SK-N-SH (cell line): ENCODE results near the gene BRD3. TPM values are rescaled to one million over a fixed set of nuclear protein-coding genes. Genes with fewer than 3 reads are reported as not detected.

Experiments used
- CTCF ChIA-PET: fragments of 300-600, 350-600 bp; formaldehyde crosslinking; extraction: SDS; loops from one replicate; lab custom pipeline; 2021; lab: Yijun Ruan, JAX
- POLR2A ChIA-PET: fragments of 350-600 bp; sonication (Branson Sonifier 250); formaldehyde crosslinking; extraction: SDS; loops from one replicate; lab custom pipeline; 2020; ENCODE audit warnings: antibody characterized with exemption, inconsistent platforms; lab: Yijun Ruan, JAX
- DNase-seq: peaks from one replicate; pipeline ENCODE4 v3.0.0; 2012
- H2AFZ ChIP-seq: fragments of 200-600 bp; sonication (generic); 2 replicates; pipeline ENCODE4 v1.8.1; 2016; ENCODE audit warnings: antibody characterized with exemption, mild to moderate bottlenecking, low read depth
- H3F3A ChIP-seq: fragments of 200-600 bp; sonication (generic); replicated peaks from 2 replicates; pipeline ENCODE3; 2016; ENCODE audit warnings: antibody characterized with exemption, mild to moderate bottlenecking; ENCODE audit not compliant: insufficient read depth
- H3K27ac ChIP-seq, 2 experiments: fragments of 200-500 bp in 1 of 2; fragments of 200-600 bp in 1 of 2; sonication (Bioruptor generic) in 1 of 2; sonication (generic), shearing (Covaris generic) in 1 of 2; 2 replicates each; pipeline versions ENCODE4 v1.5.1 to v1.6.1; 2014 to 2016; ENCODE audit warnings: low read depth in 2 of 2, inconsistent platforms in 1 of 2, low read length in 1 of 2, mild to moderate bottlenecking in 1 of 2, mixed read lengths in 1 of 2
- H3K27me3 ChIP-seq: fragments of 200-600 bp; sonication (generic), shearing (Covaris generic); 2 replicates; pipeline ENCODE4 v1.6.1; 2016; ENCODE audit warnings: mixed run types; ENCODE audit not compliant: insufficient read depth
- H3K36me3 ChIP-seq, 2 experiments: fragments of 200-500 bp in 1 of 2; fragments of 200-600 bp in 1 of 2; sonication (Bioruptor generic) in 1 of 2; sonication (generic) in 1 of 2; replicated peaks in 1 of 2; 2 replicates each; pipeline versions ENCODE3 to v1.5.1; 2014 to 2016; ENCODE audit warnings: low read length in 1 of 2, mild to moderate bottlenecking in 1 of 2; ENCODE audit not compliant: insufficient read depth in 2 of 2, control insufficient read depth in 1 of 2
- H3K4me1 ChIP-seq, 2 experiments: fragments of 200-500 bp in 1 of 2; fragments of 200-600 bp in 1 of 2; sonication (Bioruptor generic) in 1 of 2; sonication (generic), shearing (Covaris generic) in 1 of 2; 2 replicates each; pipeline versions ENCODE4 v1.5.1 to v1.6.1; 2014 to 2016; ENCODE audit warnings: low read depth in 1 of 2, low read length in 1 of 2, mixed run types in 1 of 2; ENCODE audit not compliant: insufficient read depth in 2 of 2, control insufficient read depth in 1 of 2
- H3K4me2 ChIP-seq: fragments of 200-600 bp; sonication (generic), shearing (Covaris generic); 2 replicates; pipeline ENCODE4 v1.6.1; 2017; ENCODE audit warnings: mixed run types
- H3K4me3 ChIP-seq, 2 experiments: fragments of 200-500 bp in 1 of 2; fragments of 200-600 bp in 1 of 2; sonication (Bioruptor generic) in 1 of 2; sonication (generic), shearing (Covaris generic) in 1 of 2; 2 replicates each; pipeline versions ENCODE4 v1.5.1 to v1.8.1; 2014 to 2016; ENCODE audit warnings: low read depth in 2 of 2, inconsistent platforms in 1 of 2, low read length in 1 of 2, mild to moderate bottlenecking in 1 of 2, mixed read lengths in 1 of 2, moderate library complexity in 1 of 2
- H3K79me2 ChIP-seq: fragments of 200-600 bp; sonication (generic); 2 replicates; pipeline ENCODE4 v1.8.1; 2017; ENCODE audit warnings: mild to moderate bottlenecking; ENCODE audit not compliant: insufficient read depth
- H3K9ac ChIP-seq: fragments of 200-600 bp; sonication (generic); 2 replicates; pipeline ENCODE4 v1.6.1; 2017; ENCODE audit warnings: mixed run types
- H3K9me2 ChIP-seq: fragments of 200-600 bp; sonication (generic); 2 replicates; pipeline ENCODE4 v1.6.1; 2017; ENCODE audit warnings: mixed run types
- H3K9me3 ChIP-seq: fragments of 200-600 bp; sonication (generic); 2 replicates; pipeline ENCODE4 v1.6.1; 2017; ENCODE audit warnings: mixed run types, mild to moderate bottlenecking, moderate library complexity
- H4K20me1 ChIP-seq: fragments of 200-600 bp; sonication (generic); 2 replicates; pipeline ENCODE4 v1.6.1; 2017; ENCODE audit warnings: mild to moderate bottlenecking, mixed run types; ENCODE audit not compliant: insufficient read depth
- CHD2 ChIP-seq: fragments of 150-350 bp; IDR thresholded peaks from 2 replicates; pipeline ENCODE4 v1.6.1; 2018; ENCODE audit warnings: low read length; ENCODE audit not compliant: partially characterized antibody
- ELF1 ChIP-seq: IDR thresholded peaks from 2 replicates; pipeline ENCODE4 v1.4.0; 2012
- EP300 ChIP-seq, 2 experiments: IDR thresholded peaks; 2 replicates each; pipeline versions ENCODE4 v1.4.0 to v1.6.1; 2012; ENCODE audit warnings: borderline replicate concordance in 1 of 2, low read depth in 1 of 2, low read length in 1 of 2
- EZH2phosphoT487 ChIP-seq: fragments of 200-600 bp; sonication (generic); IDR thresholded peaks from 2 replicates; pipeline ENCODE4 v1.6.1; 2017; ENCODE audit warnings: low read depth, mixed run types, mild to moderate bottlenecking, antibody characterized with exemption, moderate library complexity, borderline replicate concordance
- FOXM1 ChIP-seq: IDR thresholded peaks from 2 replicates; pipeline ENCODE4 v1.4.0; 2012; ENCODE audit warnings: low read depth, mild to moderate bottlenecking
- GABPA ChIP-seq: IDR thresholded peaks from 2 replicates; pipeline ENCODE4 v1.4.0; 2012; ENCODE audit warnings: low read depth, mild to moderate bottlenecking
- MEF2A ChIP-seq: IDR thresholded peaks from 2 replicates; pipeline ENCODE4 v1.4.0; 2012; ENCODE audit warnings: low read depth, borderline replicate concordance
- NFIC ChIP-seq: IDR thresholded peaks from 2 replicates; pipeline ENCODE4 v1.4.0; 2012; ENCODE audit warnings: borderline replicate concordance
- RFX5 ChIP-seq: IDR thresholded peaks from 2 replicates; pipeline ENCODE4 v1.6.1; 2012; ENCODE audit warnings: mild to moderate bottlenecking, improper control_type of control experiment, low read length
- SMC3 ChIP-seq: IDR thresholded peaks from 2 replicates; pipeline ENCODE4 v1.6.1; 2012; ENCODE audit warnings: low read depth, low read length, improper control_type of control experiment
- TAF1 ChIP-seq: IDR thresholded peaks from 2 replicates; pipeline ENCODE4 v1.6.1; 2012; ENCODE audit warnings: low read depth, mild to moderate bottlenecking, low read length, moderate library complexity, borderline replicate concordance
- TCF12 ChIP-seq: IDR thresholded peaks from 2 replicates; pipeline ENCODE4 v1.4.0; 2012
- USF1 ChIP-seq: IDR thresholded peaks from 2 replicates; pipeline ENCODE4 v1.4.0; 2012; ENCODE audit warnings: low read depth, borderline replicate concordance
- YY1 ChIP-seq: IDR thresholded peaks from 2 replicates; pipeline ENCODE4 v1.4.0; 2012; ENCODE audit warnings: low read depth, mild to moderate bottlenecking
- ZBTB33 ChIP-seq: IDR thresholded peaks from 2 replicates; pipeline ENCODE4 v1.4.0; 2012; ENCODE audit warnings: low read depth, borderline replicate concordance
- WGBS: methylation state at CpG from one replicate; pipeline ENCODE4 v1.1.6; 2017; ENCODE audit warnings: low lambda C conversion rate; 5-methylcytosine and 5-hydroxymethylcytosine counted together
- polyA plus RNA-seq, 3 experiments: library from polyadenylated mRNA; depleted of rRNA; stranded (reverse); fragments of >200 nt; gene quantifications; 2 replicates each; pipeline ENCODE4 v1.2.3, GENCODE V29; 2012
- TF ChIP-seq, protein P1 (sequence below): fragments of 150-350 bp; IDR thresholded peaks from 2 replicates; pipeline ENCODE4 v1.6.1; 2016; ENCODE audit warnings: mild to moderate bottlenecking, low read depth, low read length
- TF ChIP-seq, protein P2 (sequence below): IDR thresholded peaks from 2 replicates; pipeline ENCODE4 v1.4.0; 2012; ENCODE audit warnings: low read depth

BRD3 gene
- polyA plus RNA-seq, 1 of the 3 experiments (the other 2 are of a cell fraction) = 11.4 TPM

GRCh38 chr9:134004881-134005280, 62.9 kb downstream of the BRD3 start:
- H3K79me2 ChIP-seq = no peaks in the 10 kb centered on the region
- no peak overlapping the region for H3K4me3 ChIP-seq
- H3F3A ChIP-seq = no peaks in the 10 kb centered on the region
- DNase-seq = no peak
- 20% methylated on average over 3 of the region's 14 CpGs for WGBS
- CTCF ChIA-PET = interaction anchor here (0.7 to 7.3 kb wide), 5 partner anchors 11 to 262 kb away, joined by 3 to 72 read pairs (median 6); no protein-coding TSS in a partner anchor
- H3K9me2 ChIP-seq = no peaks in the 10 kb centered on the region
- H3K4me2 ChIP-seq = no peak overlapping the region
- no peaks in the 10 kb centered on the region for H3K9me3 ChIP-seq
- no peak overlapping the region for H3K27ac ChIP-seq
- POLR2A ChIA-PET = no interaction called here
- H3K9ac ChIP-seq = no peak overlapping the region
- H3K36me3 ChIP-seq = no peaks in the 10 kb centered on the region
- no peak for TF ChIP-seq ZBTB33
- no peak for TF ChIP-seq NFIC
- no peak for TF ChIP-seq EZH2phosphoT487
- TF ChIP-seq, protein P1, sequence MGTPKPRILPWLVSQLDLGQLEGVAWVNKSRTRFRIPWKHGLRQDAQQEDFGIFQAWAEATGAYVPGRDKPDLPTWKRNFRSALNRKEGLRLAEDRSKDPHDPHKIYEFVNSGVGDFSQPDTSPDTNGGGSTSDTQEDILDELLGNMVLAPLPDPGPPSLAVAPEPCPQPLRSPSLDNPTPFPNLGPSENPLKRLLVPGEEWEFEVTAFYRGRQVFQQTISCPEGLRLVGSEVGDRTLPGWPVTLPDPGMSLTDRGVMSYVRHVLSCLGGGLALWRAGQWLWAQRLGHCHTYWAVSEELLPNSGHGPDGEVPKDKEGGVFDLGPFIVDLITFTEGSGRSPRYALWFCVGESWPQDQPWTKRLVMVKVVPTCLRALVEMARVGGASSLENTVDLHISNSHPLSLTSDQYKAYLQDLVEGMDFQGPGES = no peak
- TF ChIP-seq FOXM1 = no peak
- no peak for TF ChIP-seq SMC3
- no peak for TF ChIP-seq CHD2
- no peak for TF ChIP-seq TCF12
- H3K27me3 ChIP-seq = no peaks in the 10 kb centered on the region
- no peak overlapping the region for H2AFZ ChIP-seq
- peaks cover 0 to 11% of the 10 kb centered on the region in 2 experiments; a peak in 1 of 4 replicates for H3K4me1 ChIP-seq
- no peaks in the 10 kb centered on the region for H4K20me1 ChIP-seq

DNA sequence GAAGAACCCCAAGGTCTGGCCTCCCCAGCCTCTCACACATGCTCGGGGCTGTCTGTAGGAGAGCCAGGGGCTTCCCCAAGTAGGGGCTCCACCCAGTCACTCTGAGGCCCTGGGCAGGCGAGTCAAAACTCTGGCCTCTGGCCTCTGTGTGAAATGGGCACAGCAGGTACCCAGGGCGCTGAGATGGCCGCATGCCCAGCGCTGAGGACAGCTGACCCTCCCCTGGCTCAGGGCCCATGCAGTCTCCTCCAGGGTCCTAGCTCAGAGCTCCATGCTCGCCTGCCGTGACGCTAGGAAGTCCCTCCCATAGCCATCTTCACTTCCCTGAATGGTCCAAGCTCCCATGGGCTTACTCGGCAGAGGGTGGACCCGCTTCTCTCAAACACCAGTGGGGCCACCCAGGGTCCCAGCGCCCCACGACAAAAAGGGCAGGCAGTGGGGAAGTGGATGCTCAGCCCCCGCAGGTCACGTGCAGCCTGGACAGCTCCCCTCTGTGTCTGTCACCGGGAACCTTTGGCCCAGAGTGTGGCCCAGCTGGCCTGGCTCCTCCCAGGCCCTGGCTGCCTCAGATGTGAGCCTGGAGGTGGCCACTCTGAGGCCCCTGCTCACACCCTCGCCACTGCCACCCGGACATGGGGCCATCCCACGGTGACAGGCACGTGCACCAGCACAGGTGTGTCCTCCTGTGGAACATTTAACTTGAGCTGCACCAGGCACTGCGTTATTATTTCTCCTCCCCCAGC, 63.5 kb downstream of the BRD3 start:
- no peaks in the 10 kb centered on the region for H3K9me2 ChIP-seq
- 58% methylated on average over 5 of the region's 20 CpGs for WGBS
- no peak overlapping the region for H3K4me2 ChIP-seq
- H3K36me3 ChIP-seq = no peaks in the 10 kb centered on the region
- ChIA-PET CTCF (interaction anchor here (0.7 to 7.3 kb wide), 5 partner anchors 10 to 261 kb away, joined by 3 to 72 read pairs (median 6); no protein-coding TSS in a partner anchor), POLR2A (interaction anchor here (0.8 kb wide), 1 partner anchor 130 kb away, joined by 3 read pairs; no protein-coding TSS in a partner anchor)
- H3K4me1 ChIP-seq = peaks cover 0 to 11% of the 10 kb centered on the region in 2 experiments; a peak in 1 of 4 replicates
- no peak overlapping the region for H2AFZ ChIP-seq
- no peak for DNase-seq
- no peaks in the 10 kb centered on the region for H4K20me1 ChIP-seq
- H3K27me3 ChIP-seq = no peaks in the 10 kb centered on the region
- no peaks in the 10 kb centered on the region for H3K79me2 ChIP-seq
- H3K9me3 ChIP-seq = no peaks in the 10 kb centered on the region
- H3K4me3 ChIP-seq = no peak overlapping the region
- H3F3A ChIP-seq = no peaks in the 10 kb centered on the region
- no peak overlapping the region for H3K9ac ChIP-seq
- no peak overlapping the region for H3K27ac ChIP-seq
- TF ChIP-seq RFX5 (no peak), USF1 (no peak), EP300 (IDR thresholded peaks at IDR 0.05; ENCODE audit: borderline replicate concordance in 1 of 2, low read depth in 1 of 2, low read length in 1 of 2) (no peak), TAF1 (no peak), GABPA (no peak), ELF1 (no peak), YY1 (no peak), TCF12 (no peak), MEF2A (no peak), ZBTB33 (no peak)
- TF ChIP-seq, protein P2, sequence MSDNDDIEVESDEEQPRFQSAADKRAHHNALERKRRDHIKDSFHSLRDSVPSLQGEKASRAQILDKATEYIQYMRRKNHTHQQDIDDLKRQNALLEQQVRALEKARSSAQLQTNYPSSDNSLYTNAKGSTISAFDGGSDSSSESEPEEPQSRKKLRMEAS = no peak
- TF ChIP-seq, protein P1 = no peak
